Sigmoid colon (tissue), 4 donors: Measurements from ENCODE around the gene CFLAR.

Experiments used
- CTCF ChIP-seq, 4 experiments: fragments of 450-650 bp in 3 of 4; fragments of 200-600 bp in 1 of 4; IDR thresholded peaks; one replicate each; pipeline ENCODE4 v1.5.1; 2016 to 2019; ENCODE audit warnings: antibody characterized with exemption in 4 of 4, mild to moderate bottlenecking in 3 of 4, moderate library complexity in 2 of 4
- EP300 ChIP-seq, 4 donors: sonication (generic); formaldehyde crosslinking; IDR thresholded peaks; one replicate each; pipeline ENCODE4 v1.6.1; 2017; ENCODE audit warnings: antibody characterized with exemption in 4 of 4
- POLR2A ChIP-seq, 2 donors: fragments of 450-650 bp; IDR thresholded peaks; one replicate each; pipeline ENCODE4 v1.6.1; 2016; ENCODE audit warnings: antibody characterized with exemption in 2 of 2, mild to moderate bottlenecking in 2 of 2, moderate library complexity in 2 of 2
- POLR2AphosphoS5 ChIP-seq, 4 donors: sonication (generic); formaldehyde crosslinking; IDR thresholded peaks; one replicate each; pipeline ENCODE4 v1.6.1; 2017; ENCODE audit warnings: antibody characterized with exemption in 4 of 4

- TF ChIP-seq CTCF (IDR thresholded peaks at IDR 0.05) (no peak), POLR2A (IDR thresholded peaks at IDR 0.05) (no peak), POLR2AphosphoS5 (IDR thresholded peaks at IDR 0.05) (no peak), EP300 (IDR thresholded peaks at IDR 0.05) (no peak)
Measured at GRCh38 chr2:201135386-201135785, 19.4 kb downstream of the CFLAR start.
